HuH-7 (cell line): Measurements from ENCODE around the gene JAK1.
"Not testable (repeated sequence)": the region's sequence is repeated elsewhere in the genome, so short reads cannot be mapped to it uniquely, and the experiment has no call there.

Source experiments
- DNase-seq: peaks from one replicate; pipeline ENCODE4 v3.0.0; 2011; ENCODE audit warnings: low spot score

The JAK1 gene

DNA sequence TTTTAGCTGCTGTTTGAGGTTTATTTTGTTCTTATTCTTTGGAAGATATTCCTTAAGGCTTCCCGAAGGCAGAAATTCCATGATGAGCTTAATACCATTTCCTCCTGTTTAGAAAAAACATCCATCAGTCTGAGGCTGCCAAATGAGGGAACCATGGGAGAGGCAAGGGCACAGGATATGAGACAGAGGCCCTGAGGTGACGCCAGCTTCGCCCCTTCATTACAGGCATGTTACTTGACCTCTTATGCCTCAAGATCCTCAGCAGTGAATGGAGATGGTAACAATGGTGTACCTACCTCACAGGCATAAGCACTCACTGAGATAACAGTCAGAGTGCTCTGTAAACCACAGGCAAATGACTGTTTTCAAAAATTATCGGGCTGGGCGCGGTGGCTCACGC is 127.9 kb downstream of the JAK1 start:
- DNase-seq = no peak

DNA sequence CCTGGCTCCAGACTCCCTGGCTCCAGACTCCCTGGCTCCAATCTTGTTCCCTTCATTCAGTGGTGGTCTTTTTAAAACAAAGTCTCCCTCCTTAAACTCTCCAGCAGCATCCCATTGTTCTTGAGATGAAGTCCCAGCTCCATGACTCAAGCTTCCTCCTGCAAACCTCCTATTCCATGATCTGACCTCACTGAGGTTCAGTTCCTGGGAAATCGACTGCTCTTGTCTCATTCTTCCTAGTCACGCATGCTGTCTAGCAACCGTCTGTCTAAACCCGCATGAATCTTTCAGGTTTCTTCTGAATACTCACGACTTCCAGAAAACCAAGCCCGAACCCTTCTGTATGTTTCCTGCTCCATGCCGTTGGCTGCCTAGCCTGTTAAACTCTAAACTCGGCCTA is 129.5 kb downstream of the JAK1 start:
- no peak for DNase-seq

DNA sequence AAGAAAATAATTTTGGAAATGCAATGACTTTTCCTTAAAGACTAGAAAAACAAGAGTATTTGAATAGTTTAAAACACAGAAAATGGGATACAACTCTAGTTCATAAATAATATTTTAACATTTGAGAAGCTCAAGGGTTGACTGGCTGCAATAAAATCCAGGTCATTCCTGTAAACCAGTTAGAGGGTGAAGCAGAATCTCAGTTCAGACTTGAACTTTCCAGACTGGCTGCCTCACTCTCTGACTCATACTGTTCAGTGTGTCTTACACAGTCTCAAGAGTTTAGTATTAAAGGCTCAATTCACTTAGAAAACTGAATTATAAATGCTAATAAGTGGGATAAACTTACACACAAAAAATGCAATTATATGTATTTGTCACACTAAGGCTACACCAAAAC is 131.6 kb downstream of the JAK1 start:
- DNase-seq = no peak

DNA sequence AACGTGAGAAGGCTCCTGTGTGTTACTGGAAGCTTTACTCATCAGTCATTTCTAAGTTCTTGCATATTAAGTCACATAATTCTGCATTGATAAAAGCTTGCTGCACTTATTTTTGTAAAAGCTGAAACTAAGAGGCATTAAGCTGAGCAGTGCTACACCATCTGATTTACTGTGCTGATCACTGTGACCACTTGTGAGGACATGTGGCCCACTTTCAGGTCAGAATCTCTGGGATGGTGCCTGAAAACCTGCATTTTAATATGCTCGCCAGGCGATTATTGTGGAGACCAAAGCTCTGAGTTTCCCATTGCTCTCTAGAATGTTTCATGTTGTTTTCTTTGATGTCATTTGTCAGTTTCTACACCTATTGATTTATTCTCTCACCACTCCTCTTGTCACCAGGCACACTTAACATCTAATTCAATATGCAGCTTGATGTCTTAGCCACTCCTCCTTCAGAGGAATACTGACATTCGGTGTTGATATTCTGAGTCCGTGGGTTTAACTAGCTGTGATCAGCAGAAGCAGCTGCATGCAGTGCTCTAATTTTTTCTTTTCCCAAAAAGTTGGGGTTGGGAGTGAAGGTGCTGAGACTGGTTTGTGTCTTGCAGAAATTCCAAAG is 136.2 kb downstream of the JAK1 start:
- DNase-seq = no peak

DNA sequence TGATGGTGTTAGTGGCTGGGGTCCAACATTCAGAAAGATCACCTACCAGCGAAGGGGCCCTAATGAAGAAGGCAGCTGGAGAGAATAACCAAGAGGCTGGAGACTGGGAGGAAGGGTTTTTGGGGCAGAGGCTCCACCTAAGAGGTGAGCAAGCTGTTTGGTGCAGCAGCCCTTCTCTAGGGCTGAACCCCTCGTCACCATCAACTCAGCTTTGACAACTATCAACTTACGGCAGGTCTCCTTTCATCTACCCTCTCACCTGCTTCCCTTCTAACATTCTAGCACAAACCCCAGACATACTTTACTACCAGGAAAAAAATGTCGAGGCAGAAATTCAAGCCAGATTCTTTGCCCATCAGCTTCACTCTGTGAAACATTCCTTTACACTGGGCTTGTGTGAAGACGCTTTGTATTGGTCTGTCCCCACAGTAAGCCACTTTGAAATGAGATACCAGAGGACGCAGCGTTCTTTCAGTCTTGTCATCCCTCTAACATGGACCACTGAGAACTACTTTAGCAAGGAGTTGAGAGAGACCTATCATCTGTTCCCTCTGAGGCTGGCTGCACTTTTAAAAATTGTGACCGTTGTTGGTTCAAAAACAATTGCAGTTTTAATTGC is 136.8 kb downstream of the JAK1 start:
- no peak for DNase-seq

DNA sequence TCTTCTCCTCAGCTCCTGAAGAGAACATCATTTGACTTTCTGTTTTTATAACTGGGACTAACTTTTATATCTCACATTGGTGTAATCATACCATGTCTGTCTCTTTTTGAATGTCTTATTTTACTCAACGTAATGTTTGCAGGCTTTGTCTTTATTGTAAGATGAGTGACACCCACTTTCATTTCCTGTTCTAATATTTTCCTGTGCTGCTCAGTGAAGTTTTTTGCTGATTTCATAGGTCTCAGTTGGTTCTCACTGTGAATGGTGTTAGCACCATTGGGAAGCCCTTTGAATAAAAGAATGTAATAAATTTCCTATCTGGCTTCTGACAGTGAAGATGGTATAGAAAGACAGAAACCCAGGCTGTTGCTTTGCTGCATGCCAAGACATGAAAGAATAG is 137.5 kb downstream of the JAK1 start:
- DNase-seq = no peak

DNA sequence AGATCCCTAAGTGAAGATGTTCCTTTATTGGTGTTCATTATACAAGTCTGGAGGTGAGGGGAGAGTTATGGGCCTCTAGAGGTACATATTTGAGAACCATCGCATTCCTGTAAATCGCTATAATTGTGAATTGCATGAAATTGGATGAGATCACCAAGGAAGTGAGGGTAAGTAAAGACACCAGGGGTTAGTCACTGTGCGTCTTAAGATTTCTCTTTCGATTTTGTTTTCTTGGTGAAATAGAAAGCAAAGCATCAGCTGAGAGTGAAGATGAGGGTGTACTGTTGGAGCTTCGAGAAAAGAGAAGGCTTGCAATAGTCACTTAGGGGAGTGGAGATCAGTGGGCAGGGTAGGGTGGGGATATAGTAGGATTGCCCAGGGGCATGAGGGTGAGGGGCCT is 139.4 kb downstream of the JAK1 start:
- DNase-seq = no peak

DNA sequence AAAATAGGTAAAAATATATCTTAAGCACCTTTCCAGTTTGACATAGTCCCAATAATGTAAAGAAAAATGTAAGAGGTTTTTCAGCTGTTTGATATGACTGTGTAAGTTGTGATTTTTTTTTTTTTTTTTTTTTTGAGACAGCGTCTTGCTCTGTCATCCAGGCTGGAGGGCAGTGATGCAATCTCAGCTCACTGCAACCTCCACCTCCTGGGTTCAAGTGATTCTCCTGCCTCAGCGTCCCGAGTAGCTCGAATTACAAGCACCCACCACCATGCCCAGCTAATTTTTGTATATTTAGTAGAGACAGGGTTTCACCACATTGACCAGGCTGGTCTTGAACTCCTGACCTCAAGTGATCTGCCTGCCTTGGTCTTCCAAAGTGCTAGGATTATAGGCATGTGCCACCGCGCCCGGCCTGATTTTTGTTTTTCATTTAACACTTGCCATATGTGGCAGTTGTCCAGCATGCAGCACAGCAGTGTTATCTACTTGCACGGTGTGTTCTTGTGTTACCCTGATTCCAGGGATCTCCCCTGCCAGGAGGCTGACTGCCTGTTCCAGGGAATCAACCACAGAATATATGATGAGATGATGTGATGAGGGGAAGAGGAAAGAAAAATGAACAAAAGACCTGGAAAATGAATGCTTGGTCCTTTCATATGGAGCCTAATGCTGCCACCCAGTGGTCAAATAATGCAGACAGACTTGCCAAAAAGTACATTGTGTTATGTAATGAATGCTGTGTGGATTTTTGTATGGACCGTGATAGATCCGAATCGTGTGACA is 142.5 kb downstream of the JAK1 start:
- peak; percentile 29 for DNase-seq

DNA sequence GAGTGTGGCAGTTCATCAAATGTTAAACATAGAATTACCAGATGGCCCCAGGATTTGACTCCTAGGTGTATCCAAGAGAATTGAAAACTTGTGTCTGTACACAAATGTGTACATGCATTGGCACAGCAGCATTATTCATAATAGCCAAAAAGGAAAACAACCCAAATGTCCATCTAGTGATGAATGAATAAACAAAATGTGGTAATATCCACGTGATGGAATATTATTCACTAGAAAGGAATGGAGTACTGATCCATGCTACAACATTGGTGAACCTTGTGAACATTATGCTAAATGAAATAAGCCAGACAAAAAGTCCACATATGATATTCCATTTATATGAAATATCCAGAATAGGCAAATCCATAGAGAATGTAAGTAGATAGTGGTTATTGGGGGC is 143.7 kb downstream of the JAK1 start:
- no peak for DNase-seq

DNA sequence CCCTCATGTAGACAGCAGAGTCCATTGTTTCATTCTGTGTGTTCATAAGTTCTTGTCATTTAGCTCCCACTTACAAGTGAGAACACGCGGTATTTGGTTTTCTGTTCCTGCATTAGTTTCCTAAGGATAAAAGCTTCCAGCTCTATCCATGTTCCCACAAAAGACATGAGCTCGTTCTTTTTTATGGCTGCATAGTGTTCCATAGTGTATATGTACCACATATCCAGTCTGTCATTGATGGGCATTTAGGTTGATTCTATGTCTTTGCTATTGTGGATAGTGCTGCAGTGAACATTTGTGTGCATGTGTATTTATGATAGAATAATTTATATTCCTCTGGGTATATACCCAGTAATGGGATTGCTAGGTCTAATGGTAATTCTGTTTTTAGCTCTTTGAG is 145.8 kb downstream of the JAK1 start:
- not testable (repeated sequence) for DNase-seq

DNA sequence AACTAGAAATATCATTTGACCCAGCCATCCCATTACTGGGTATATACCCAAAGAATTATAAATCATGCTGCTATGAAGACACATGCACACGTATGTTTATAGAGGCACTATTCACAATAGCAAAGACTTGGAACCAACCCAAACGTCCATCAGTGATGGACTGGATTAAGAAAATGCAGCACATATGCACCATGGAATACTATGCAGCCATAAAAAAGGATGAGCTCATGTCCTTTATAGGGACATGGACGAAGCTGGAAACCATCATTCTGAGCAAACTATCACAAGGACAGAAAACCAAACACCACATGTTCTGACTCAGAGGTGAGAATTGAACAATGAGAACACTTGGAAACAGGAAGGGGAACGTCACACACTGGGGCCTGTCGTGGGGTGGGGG is 149.0 kb downstream of the JAK1 start:
- not testable (repeated sequence) for DNase-seq

DNA sequence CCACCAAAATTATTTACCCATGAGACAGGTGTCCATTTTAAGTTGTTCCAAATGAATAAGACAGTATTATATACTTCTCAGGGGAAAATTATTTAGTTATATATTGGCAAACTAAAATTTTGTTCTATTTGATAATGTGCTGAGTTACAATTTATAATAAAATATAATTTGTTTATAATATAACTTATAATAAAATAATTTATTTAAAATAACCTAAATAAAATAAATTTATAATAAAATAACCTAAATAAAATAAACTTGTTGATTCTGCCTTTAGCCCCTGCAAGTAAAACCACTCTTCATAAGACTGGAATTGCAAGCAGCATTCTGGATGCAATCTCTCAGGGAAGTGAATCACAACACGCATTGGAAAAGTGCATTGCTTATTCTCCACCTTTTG is 151.9 kb downstream of the JAK1 start:
- no peak for DNase-seq

DNA sequence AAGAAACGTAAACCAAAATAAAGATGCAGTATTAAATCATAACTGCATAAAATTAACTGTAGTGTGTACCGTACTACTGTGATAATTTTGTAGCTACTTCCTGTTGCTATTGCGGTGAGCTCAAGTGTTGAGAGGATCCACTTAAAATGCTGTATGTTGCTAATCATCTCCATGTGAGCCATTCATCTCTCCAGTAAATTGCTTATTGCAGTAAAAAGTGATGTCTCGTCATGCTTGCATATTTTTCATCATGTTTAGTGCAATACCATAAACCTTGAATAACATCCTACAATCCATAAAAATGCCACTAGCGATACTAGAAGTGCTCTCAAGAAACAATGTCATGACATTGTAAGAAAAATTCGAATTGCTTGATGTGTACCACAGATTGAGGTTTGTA is 155.2 kb downstream of the JAK1 start:
- no peak for DNase-seq

DNA sequence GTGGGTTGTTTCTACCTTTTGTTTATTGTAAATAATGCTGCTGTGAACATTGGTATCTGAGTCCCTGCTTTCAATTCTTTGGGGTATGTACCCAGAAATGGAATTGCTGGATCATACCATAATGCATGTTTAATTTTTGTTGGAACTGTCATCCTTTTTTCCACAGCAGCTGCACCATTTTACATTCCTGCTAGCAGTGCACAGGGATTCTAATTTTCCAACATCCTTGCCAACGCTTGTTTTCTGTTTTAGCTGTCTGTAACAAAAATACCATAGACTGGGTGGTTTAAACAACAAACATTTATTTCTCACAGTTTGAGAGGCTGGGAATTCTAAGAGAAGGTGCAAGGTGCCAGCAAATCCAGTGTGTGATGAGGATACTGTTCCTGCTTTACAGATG is 156.3 kb downstream of the JAK1 start:
- DNase-seq = no peak

DNA sequence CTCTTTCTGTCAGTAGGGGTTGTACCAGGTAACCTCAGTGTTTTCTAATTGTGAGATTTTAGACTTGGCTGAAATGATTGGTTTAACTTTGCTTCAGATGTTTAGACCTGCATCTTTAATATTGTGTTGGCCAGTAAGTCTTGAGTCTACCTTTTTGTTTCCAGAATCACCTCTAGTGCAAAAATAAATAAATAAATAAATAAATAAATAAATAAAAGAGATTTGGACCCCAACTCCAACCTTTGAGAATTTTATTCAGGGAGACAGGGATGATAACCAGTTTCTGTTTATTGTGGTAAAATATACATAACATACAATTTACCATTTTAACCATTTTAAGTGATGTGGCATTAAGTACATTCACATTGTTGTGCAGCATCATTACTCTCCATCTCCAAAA is 157.0 kb downstream of the JAK1 start:
- DNase-seq = no peak

DNA sequence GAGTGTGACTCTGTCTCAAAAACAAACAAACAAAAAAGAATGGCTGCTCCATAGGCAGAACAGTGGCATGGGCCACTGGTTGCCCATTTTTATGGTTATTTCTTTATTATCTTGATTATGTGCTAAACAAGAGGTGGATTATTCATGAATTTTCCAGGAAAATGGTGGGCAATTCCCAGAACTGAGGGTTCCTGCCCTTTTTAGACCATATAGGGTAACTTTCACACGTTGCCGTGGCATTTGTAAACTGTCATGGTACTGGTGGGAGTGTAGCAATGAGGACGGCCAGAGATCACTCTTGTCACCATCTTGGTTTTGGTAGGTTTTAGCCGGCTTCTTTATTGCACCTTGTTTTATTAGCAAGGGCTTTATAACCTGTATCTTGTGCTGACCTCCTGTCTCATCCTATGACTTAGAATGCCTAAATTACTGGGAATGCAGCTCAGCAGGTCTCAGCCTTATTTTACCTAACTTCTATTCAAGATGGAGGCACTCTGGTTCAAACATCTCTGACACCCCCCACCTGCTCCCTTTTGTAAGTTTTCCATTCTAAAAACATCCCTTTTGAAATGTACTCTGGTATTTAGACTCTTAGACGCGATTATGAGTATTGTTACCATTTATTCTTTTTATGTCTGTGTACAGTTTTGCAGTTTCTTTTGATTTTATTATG is 164.4 kb downstream of the JAK1 start:
- no peak for DNase-seq

DNA sequence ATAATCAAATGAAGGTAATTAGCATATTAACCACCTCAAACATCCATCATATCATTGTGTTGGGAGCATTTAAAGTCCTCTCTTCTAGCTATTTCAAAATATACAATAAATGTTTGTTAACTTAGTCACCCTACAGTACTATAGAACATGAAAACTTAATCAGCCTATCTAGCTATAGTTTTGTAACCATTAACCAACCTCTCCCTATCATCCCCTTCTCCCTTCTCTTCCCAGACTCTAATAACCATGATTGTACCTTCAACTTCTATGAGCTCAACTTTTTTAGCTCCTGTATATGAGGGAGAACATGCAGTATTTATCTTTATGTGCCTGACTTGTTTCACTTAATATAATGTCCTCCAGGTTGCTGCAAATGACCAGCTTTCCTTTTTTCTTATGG is 167.5 kb downstream of the JAK1 start:
- DNase-seq = no peak

DNA sequence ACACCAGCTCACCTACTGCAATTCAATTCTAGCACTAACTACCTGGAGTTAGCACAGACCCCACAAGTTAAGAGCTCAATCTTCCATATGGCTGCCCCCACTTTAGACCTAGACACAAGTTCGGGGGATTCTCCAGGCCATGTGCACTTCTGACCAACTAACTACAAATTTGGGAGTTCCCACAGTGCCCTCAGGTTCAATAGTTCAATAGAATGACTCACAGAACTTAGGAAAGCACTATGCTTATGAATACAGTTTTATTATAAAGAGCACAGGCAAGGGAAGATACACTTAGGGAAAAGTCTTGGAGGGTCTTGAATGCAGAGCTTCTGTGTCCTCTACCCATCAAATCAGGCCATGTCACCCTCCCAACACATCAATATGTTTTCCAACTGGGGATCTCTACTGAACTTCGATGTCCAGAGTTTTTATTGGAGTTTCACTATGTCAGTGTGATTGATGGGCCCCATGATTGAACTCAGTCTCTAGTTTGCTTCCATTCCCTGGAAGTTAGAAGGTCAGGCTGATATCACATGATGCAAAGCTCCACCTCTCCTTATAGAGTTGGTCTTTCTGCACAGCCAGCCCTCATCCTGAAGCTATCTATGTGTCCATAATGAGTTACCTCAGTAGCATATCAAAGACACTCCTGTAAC is 175.4 kb downstream of the JAK1 start:
- DNase-seq = no peak
